Mesenchymal stem cell (in vitro differentiated cells and primary cell): ENCODE data around the gene AKAP13.

Experiments
- DNase-seq: peaks from one replicate; pipeline ENCODE4 v3.0.0-alpha.2; 2013
- H2AFZ ChIP-seq: one replicate; pipeline ENCODE4 v1.6.1; 2013; ENCODE audit warnings: low read depth, mild to moderate bottlenecking, control low read depth, inconsistent platforms, low read length, moderate library complexity
- H2AK5ac ChIP-seq: 2 replicates; pipeline ENCODE4 v1.6.1; 2013; ENCODE audit warnings: low read length, moderate library complexity, mild to moderate bottlenecking, inconsistent platforms; ENCODE audit not compliant: severe bottlenecking
- H2BK120ac ChIP-seq: one replicate; pipeline ENCODE4 v1.6.1; 2013; ENCODE audit warnings: low read depth, mild to moderate bottlenecking, inconsistent platforms, low read length, moderate library complexity
- H2BK12ac ChIP-seq, 2 experiments: one replicate each; pipeline ENCODE4 v1.6.1; 2013; ENCODE audit warnings: inconsistent platforms in 2 of 2, low read length in 2 of 2, mild to moderate bottlenecking in 2 of 2, moderate library complexity in 2 of 2, control low read depth in 1 of 2
- H2BK15ac ChIP-seq: one replicate; pipeline ENCODE4 v1.6.1; 2013; ENCODE audit warnings: mild to moderate bottlenecking, low read depth, inconsistent platforms; ENCODE audit not compliant: poor library complexity, severe bottlenecking
- H2BK5ac ChIP-seq: 2 replicates; pipeline ENCODE4 v1.6.1; 2013; ENCODE audit warnings: low read depth, mild to moderate bottlenecking, low read length, control low read depth, inconsistent platforms; ENCODE audit not compliant: poor library complexity, severe bottlenecking
- H3K14ac ChIP-seq, 2 experiments: one replicate each; pipeline ENCODE4 v1.6.1; 2013; ENCODE audit warnings: inconsistent platforms in 2 of 2, low read length in 2 of 2, control low read depth in 1 of 2, mild to moderate bottlenecking in 1 of 2, moderate library complexity in 1 of 2
- H3K18ac ChIP-seq, 2 experiments: one replicate each; pipeline ENCODE4 v1.6.1; 2013; ENCODE audit warnings: inconsistent platforms in 2 of 2, low read length in 2 of 2, control low read depth in 1 of 2, low read depth in 1 of 2, mild to moderate bottlenecking in 1 of 2
- H3K23ac ChIP-seq, 2 experiments: one replicate each; pipeline ENCODE4 v1.6.1; 2013; ENCODE audit warnings: inconsistent platforms in 2 of 2, low read length in 2 of 2, mild to moderate bottlenecking in 2 of 2, moderate library complexity in 2 of 2, control low read depth in 1 of 2
- H3K27ac ChIP-seq: 2 replicates; pipeline ENCODE4 v1.5.1; 2013; ENCODE audit warnings: mild to moderate bottlenecking, moderate library complexity, low read length, control low read depth, inconsistent platforms; ENCODE audit not compliant: poor library complexity, severe bottlenecking
- H3K27me3 ChIP-seq, 2 experiments: 2 replicates each; pipeline versions ENCODE4 v1.6.1 to v1.7.0; 2013; ENCODE audit warnings: low read length in 2 of 2, mild to moderate bottlenecking in 2 of 2, moderate library complexity in 2 of 2, control low read depth in 1 of 2, inconsistent platforms in 1 of 2; ENCODE audit not compliant: control insufficient read depth in 1 of 2, insufficient read depth in 1 of 2
- H3K36me3 ChIP-seq, 2 experiments: 2 replicates each; pipeline versions ENCODE4 v1.6.1 to v1.7.0; 2013; ENCODE audit warnings: low read length in 2 of 2, control low read depth in 1 of 2, inconsistent platforms in 1 of 2, low read depth in 1 of 2, mild to moderate bottlenecking in 1 of 2; ENCODE audit not compliant: insufficient read depth in 2 of 2, control insufficient read depth in 1 of 2
- H3K4ac ChIP-seq, 2 experiments: one replicate each; pipeline ENCODE4 v1.6.1; 2013; ENCODE audit warnings: inconsistent platforms in 2 of 2, low read length in 2 of 2, mild to moderate bottlenecking in 2 of 2, moderate library complexity in 2 of 2, control low read depth in 1 of 2, low read depth in 1 of 2
- H3K4me1 ChIP-seq: 2 replicates; pipeline ENCODE4 v1.6.1; 2013; ENCODE audit warnings: low read depth, low read length, control low read depth; ENCODE audit not compliant: control insufficient read depth, insufficient read depth
- H3K4me2 ChIP-seq: 2 replicates; pipeline ENCODE4 v1.6.1; 2013; ENCODE audit warnings: low read length, mild to moderate bottlenecking, inconsistent platforms; ENCODE audit not compliant: poor library complexity, severe bottlenecking
- H3K4me3 ChIP-seq, 2 experiments: 2 replicates each; pipeline versions ENCODE4 v1.5.1 to v1.7.0; 2013; ENCODE audit warnings: low read length in 2 of 2, mild to moderate bottlenecking in 2 of 2, control low read depth in 1 of 2, low read depth in 1 of 2; ENCODE audit not compliant: insufficient read depth in 1 of 2
- H3K79me1 ChIP-seq: replicated peaks from 2 replicates; pipeline ENCODE4 v1.6.1; 2013; ENCODE audit warnings: mild to moderate bottlenecking, control low read depth, low read length, inconsistent platforms; ENCODE audit not compliant: poor library complexity, severe bottlenecking
- H3K9ac ChIP-seq: 2 replicates; pipeline ENCODE4 v1.7.0; 2013; ENCODE audit warnings: mild to moderate bottlenecking, low read length, moderate library complexity
- H3K9me3 ChIP-seq: 2 replicates; pipeline ENCODE4 v1.7.0; 2013; ENCODE audit warnings: mild to moderate bottlenecking, low read length; ENCODE audit not compliant: control insufficient read depth
- H4K8ac ChIP-seq: one replicate; pipeline ENCODE4 v1.6.1; 2013; ENCODE audit warnings: inconsistent platforms, mild to moderate bottlenecking, low read length, moderate library complexity
- H4K91ac ChIP-seq: one replicate; pipeline ENCODE4 v1.6.1; 2013; ENCODE audit warnings: mild to moderate bottlenecking, low read length, inconsistent platforms
- WGBS: methylation state at CpG from one replicate; pipeline ENCODE4 v1.1.7; 2013; ENCODE audit warnings: mixed read lengths; 5-methylcytosine and 5-hydroxymethylcytosine counted together

The AKAP13 gene

GRCh38 chr15:85503151-85503799, 122.9 kb downstream of the AKAP13 start:
- Histone ChIP-seq H3K9ac (no peak overlapping the region), H2BK15ac (no peak overlapping the region), H3K4ac (peak overlapping the region in 1 of 2 experiments; percentile 37), H3K4me1 (peaks cover 4% of the 10 kb centered on the region), H2BK5ac (no peak overlapping the region), H3K9me3 (no peaks in the 10 kb centered on the region), H3K27me3 (no peaks in the 10 kb centered on the region), H3K14ac (no peak overlapping the region), H3K4me3 (no peak overlapping the region), H3K4me2 (no peak overlapping the region), H3K79me1 (peaks cover 21% of the 10 kb centered on the region), H2AFZ (no peak overlapping the region), H3K36me3 (no peaks in the 10 kb centered on the region), H3K27ac (no peak overlapping the region), H4K91ac (no peak overlapping the region), H2AK5ac (no peak overlapping the region), H2BK12ac (no peak overlapping the region), H3K23ac (no peak overlapping the region), H2BK120ac (no peak overlapping the region), H3K18ac (peak overlapping the region in 1 of 2 experiments; percentile 0), H4K8ac (no peak overlapping the region)
- no peak for DNase-seq
- WGBS: 73% methylated on average over 4 of the region's 4 CpGs

- no peak overlapping the region for H2BK5ac ChIP-seq
- H3K36me3 ChIP-seq: no peaks in the 10 kb centered on the region
- H3K9me3 ChIP-seq: no peaks in the 10 kb centered on the region
- H3K79me1 ChIP-seq: peaks cover 22% of the 10 kb centered on the region
- peak overlapping the region; percentile 62 for H3K9ac ChIP-seq
- H4K91ac ChIP-seq: no peak overlapping the region
- H3K27me3 ChIP-seq: no peaks in the 10 kb centered on the region
- 83% methylated on average over 8 of the region's 8 CpGs for WGBS
- no peak overlapping the region for H3K4ac ChIP-seq
- no peak overlapping the region for H4K8ac ChIP-seq
- H2BK15ac ChIP-seq: no peak overlapping the region
- H3K27ac ChIP-seq: no peak overlapping the region
- peak overlapping the region in 1 of 2 experiments; percentile 77 for H2BK12ac ChIP-seq
- H2AFZ ChIP-seq: no peak overlapping the region
- DNase-seq: peak; percentile 78
- H3K4me2 ChIP-seq: no peak overlapping the region
- no peak overlapping the region for H3K23ac ChIP-seq
- H3K4me1 ChIP-seq: peaks cover 2% of the 10 kb centered on the region
- no peak overlapping the region for H3K18ac ChIP-seq
- no peak overlapping the region for H2AK5ac ChIP-seq
- H3K4me3 ChIP-seq: no peak overlapping the region
- H2BK120ac ChIP-seq: no peak overlapping the region
- no peak overlapping the region for H3K14ac ChIP-seq
Observed at GRCh38 chr15:85504749-85505676, 124.6 kb downstream of the AKAP13 start.

- Histone ChIP-seq H3K9me3 (no peaks in the 10 kb centered on the region), H2BK15ac (no peak overlapping the region), H3K4me1 (peaks cover 2% of the 10 kb centered on the region), H4K8ac (no peak overlapping the region), H2AFZ (no peak overlapping the region), H3K4ac (no peak overlapping the region), H2BK5ac (no peak overlapping the region), H4K91ac (no peak overlapping the region), H2AK5ac (no peak overlapping the region), H3K4me2 (no peak overlapping the region), H3K14ac (no peak overlapping the region), H3K9ac (no peak overlapping the region), H3K79me1 (peaks cover 21% of the 10 kb centered on the region), H2BK120ac (no peak overlapping the region), H3K36me3 (no peaks in the 10 kb centered on the region), H2BK12ac (no peak overlapping the region), H3K18ac (no peak overlapping the region), H3K27me3 (no peaks in the 10 kb centered on the region), H3K23ac (no peak overlapping the region), H3K4me3 (no peak overlapping the region), H3K27ac (no peak overlapping the region)
- WGBS: no CpG with 5 or more reads among the region's 2 CpGs
- DNase-seq: no peak
Observed at GRCh38 chr15:85507114-85507513, 126.7 kb downstream of the AKAP13 start.

- WGBS: 95% methylated on average over 2 of the region's 3 CpGs
- H3K14ac ChIP-seq: peak overlapping the region in 1 of 2 experiments; percentile 70
- no peak overlapping the region for H4K91ac ChIP-seq
Observed at GRCh38 chr15:85509973-85510372, 129.6 kb downstream of the AKAP13 start.

More at GRCh38 chr15:85509973-85510372, 129.6 kb downstream of the AKAP13 start:
- Histone ChIP-seq H2AFZ (no peak overlapping the region), H3K79me1 (peaks cover 29% of the 10 kb centered on the region), H4K8ac (no peak overlapping the region), H2BK15ac (no peak overlapping the region), H3K36me3 (no peaks in the 10 kb centered on the region), H2BK120ac (no peak overlapping the region), H3K18ac (no peak overlapping the region), H3K23ac (no peak overlapping the region), H2AK5ac (no peak overlapping the region), H2BK5ac (no peak overlapping the region), H3K4me2 (no peak overlapping the region), H2BK12ac (no peak overlapping the region), H3K4me1 (no peaks in the 10 kb centered on the region), H3K4ac (no peak overlapping the region), H3K27me3 (no peaks in the 10 kb centered on the region), H3K9me3 (no peaks in the 10 kb centered on the region), H3K9ac (no peak overlapping the region), H3K4me3 (no peak overlapping the region), H3K27ac (no peak overlapping the region)
- DNase-seq: no peak
